ENCODE results near the gene TBC1D22A.
"Not testable (repeated sequence)": the region's sequence is repeated elsewhere in the genome, so short reads cannot be mapped to it uniquely, and the experiment has no call there.

The TBC1D22A gene

GRCh38 chr22:47111626-47112581 lies 349.5 kb downstream of the TBC1D22A start:
- DNase-seq (ENCODE audit: low read depth in 1 of 2, low spot score in 1 of 2), result no peak
- no peak for TF ChIP-seq JUND (IDR thresholded peaks at IDR 0.05; ENCODE audit: low read depth)
- in situ Hi-C loops (cut with HindIII; ENCODE audit: low pct_unique_long_range_greater_than_20kb, low sequenced_read_pairs), result no loop called here

- TF ChIP-seq JUND (IDR thresholded peaks at IDR 0.05; ENCODE audit: low read depth), result no peak
- in situ Hi-C loops (cut with HindIII; ENCODE audit: low pct_unique_long_range_greater_than_20kb, low sequenced_read_pairs), result no loop called here
- DNase-seq (ENCODE audit: low read depth in 1 of 2, low spot score in 1 of 2), result no peak
These were observed 350.1 kb downstream of the TBC1D22A start for GRCh38 chr22:47112582-47112965.

GRCh38 chr22:47112994-47113852 lies 350.8 kb downstream of the TBC1D22A start:
- no peak for TF ChIP-seq JUND (IDR thresholded peaks at IDR 0.05; ENCODE audit: low read depth)
- in situ Hi-C loops (cut with HindIII; ENCODE audit: low pct_unique_long_range_greater_than_20kb, low sequenced_read_pairs), result no loop called here
- DNase-seq (ENCODE audit: low read depth in 1 of 2, low spot score in 1 of 2), result no peak

GRCh38 chr22:47113853-47114415 lies 351.5 kb downstream of the TBC1D22A start:
- DNase-seq (ENCODE audit: low read depth in 1 of 2, low spot score in 1 of 2), result no peak
- no peak for TF ChIP-seq JUND (IDR thresholded peaks at IDR 0.05; ENCODE audit: low read depth)
- in situ Hi-C loops (cut with HindIII; ENCODE audit: low pct_unique_long_range_greater_than_20kb, low sequenced_read_pairs), result no loop called here

GRCh38 chr22:47114813-47115517 lies 352.5 kb downstream of the TBC1D22A start:
- DNase-seq (ENCODE audit: low read depth in 1 of 2, low spot score in 1 of 2), result no peak
- no peak for TF ChIP-seq JUND (IDR thresholded peaks at IDR 0.05; ENCODE audit: low read depth)
- in situ Hi-C loops (cut with HindIII; ENCODE audit: low pct_unique_long_range_greater_than_20kb, low sequenced_read_pairs), result no loop called here

GRCh38 chr22:47115518-47115890 lies 353.1 kb downstream of the TBC1D22A start:
- no peak for TF ChIP-seq JUND (IDR thresholded peaks at IDR 0.05; ENCODE audit: low read depth)
- no peak for DNase-seq (ENCODE audit: low read depth in 1 of 2, low spot score in 1 of 2)
- in situ Hi-C loops (cut with HindIII; ENCODE audit: low pct_unique_long_range_greater_than_20kb, low sequenced_read_pairs), result no loop called here

DNA sequence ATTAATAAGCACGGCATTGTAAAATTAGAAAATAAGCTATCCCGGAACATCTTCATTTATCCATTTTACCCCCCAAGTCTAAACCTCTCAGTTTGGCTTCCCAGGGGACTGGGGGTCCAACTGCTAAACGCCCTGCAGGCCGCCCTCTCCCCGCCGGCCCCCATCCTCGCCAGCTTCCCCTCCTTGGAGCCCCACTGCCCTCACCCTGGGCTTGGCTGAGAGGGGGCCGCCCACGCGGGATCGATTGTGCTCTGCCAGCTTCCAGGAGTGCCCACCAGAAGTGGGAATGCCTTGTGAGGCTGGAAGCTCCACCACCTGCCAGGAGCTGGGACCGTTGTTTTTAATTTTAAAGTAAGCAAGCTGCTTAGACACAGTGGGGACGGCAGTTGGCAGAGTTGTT lies 353.5 kb downstream of the TBC1D22A start:
- in situ Hi-C loops (cut with HindIII; ENCODE audit: low pct_unique_long_range_greater_than_20kb, low sequenced_read_pairs), result no loop called here
- TF ChIP-seq JUND (IDR thresholded peaks at IDR 0.05; ENCODE audit: low read depth), result no peak
- DNase-seq (ENCODE audit: low read depth in 1 of 2, low spot score in 1 of 2), result no peak

- DNase-seq (ENCODE audit: low read depth in 1 of 2, low spot score in 1 of 2), result no peak
- TF ChIP-seq JUND (IDR thresholded peaks at IDR 0.05; ENCODE audit: low read depth), result no peak
- in situ Hi-C loops (cut with HindIII; ENCODE audit: low pct_unique_long_range_greater_than_20kb, low sequenced_read_pairs), result no loop called here
These were observed 354.2 kb downstream of the TBC1D22A start for GRCh38 chr22:47116426-47117341.

DNA sequence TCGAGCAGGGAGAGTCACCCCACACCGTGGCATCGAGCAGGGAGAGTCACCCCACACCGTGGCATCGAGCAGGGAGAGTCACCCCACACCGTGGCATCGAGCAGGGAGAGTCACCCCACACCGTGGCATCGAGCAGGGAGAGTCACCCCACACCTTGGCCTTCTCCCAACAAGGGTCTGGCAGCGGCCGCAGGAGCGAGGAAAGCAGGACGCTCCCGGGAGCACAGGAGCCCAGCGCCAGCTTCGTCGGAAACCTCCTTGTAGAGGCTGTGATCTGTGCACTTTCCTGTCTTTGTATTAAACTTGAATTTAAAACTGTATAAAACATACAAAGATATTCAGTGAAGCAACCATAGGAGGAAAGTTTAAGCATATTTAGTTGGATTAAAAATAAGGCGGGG lies 355.0 kb downstream of the TBC1D22A start:
- in situ Hi-C loops (cut with HindIII; ENCODE audit: low pct_unique_long_range_greater_than_20kb, low sequenced_read_pairs); DNase-seq (ENCODE audit: low read depth in 1 of 2, low spot score in 1 of 2): not testable (repeated sequence)

- no peak for DNase-seq (ENCODE audit: low read depth in 1 of 2, low spot score in 1 of 2)
- TF ChIP-seq JUND (IDR thresholded peaks at IDR 0.05; ENCODE audit: low read depth), result no peak
- in situ Hi-C loops (cut with HindIII; ENCODE audit: low pct_unique_long_range_greater_than_20kb, low sequenced_read_pairs), result no loop called here
These were observed 356.7 kb downstream of the TBC1D22A start for GRCh38 chr22:47119181-47119580.

- in situ Hi-C loops (cut with HindIII; ENCODE audit: low pct_unique_long_range_greater_than_20kb, low sequenced_read_pairs), result no loop called here
- no peak for DNase-seq (ENCODE audit: low read depth in 1 of 2, low spot score in 1 of 2)
- TF ChIP-seq JUND (IDR thresholded peaks at IDR 0.05; ENCODE audit: low read depth), result no peak
These were observed 357.9 kb downstream of the TBC1D22A start for GRCh38 chr22:47120399-47120798.

Data from T47D (cell line).